DND-41 (cell line): ENCODE data around the gene ARID3C.

ENCODE experiments used
- ATAC-seq: fragments of 200-7000 bp; cut with Tn5 transposase; 3 replicates; pipeline ENCODE4 v1.9.1; 2021; ENCODE audit warnings: low read depth; ENCODE audit not compliant: insufficient read depth
- DNase-seq: peaks from one replicate; pipeline ENCODE4 v3.0.0-alpha.2; 2020
- H2AFZ ChIP-seq: 2 replicates; pipeline ENCODE4 v1.6.0; 2012; ENCODE audit warnings: low read depth, low read length
- H3K27ac ChIP-seq: 2 replicates; pipeline ENCODE4 v1.5.1; 2012; ENCODE audit warnings: low read length, inconsistent platforms
- H3K27me3 ChIP-seq: fragments of 200-600 bp; sonication (generic); 2 replicates; pipeline ENCODE4 v1.6.0; 2012; ENCODE audit warnings: low read length, mild to moderate bottlenecking, inconsistent platforms; ENCODE audit not compliant: insufficient read depth, poor library complexity
- H3K36me3 ChIP-seq: 2 replicates; pipeline ENCODE4 v1.5.1; 2012; ENCODE audit warnings: low read length, inconsistent platforms; ENCODE audit not compliant: insufficient read depth
- H3K4me1 ChIP-seq: 2 replicates; pipeline ENCODE4 v1.5.1; 2012; ENCODE audit warnings: mild to moderate bottlenecking, low read length; ENCODE audit not compliant: insufficient read depth
- H3K4me2 ChIP-seq: 2 replicates; pipeline ENCODE4 v1.6.0; 2012; ENCODE audit warnings: mild to moderate bottlenecking, moderate library complexity, low read length, inconsistent platforms; ENCODE audit not compliant: insufficient read depth
- H3K4me3 ChIP-seq, 2 experiments: fragments of 200-600 bp in 1 of 2; shearing (Covaris generic) in 1 of 2; 2 replicates each; pipeline ENCODE4 v1.5.1; 2012 to 2016; ENCODE audit warnings: inconsistent platforms in 2 of 2, low read length in 2 of 2, mild to moderate bottlenecking in 2 of 2, low read depth in 1 of 2, moderate library complexity in 1 of 2
- H3K79me2 ChIP-seq: 2 replicates; pipeline ENCODE4 v1.6.0; 2012; ENCODE audit warnings: low read length, inconsistent platforms; ENCODE audit not compliant: insufficient read depth
- H3K9ac ChIP-seq: 2 replicates; pipeline ENCODE4 v1.6.0; 2012; ENCODE audit warnings: low read depth, mild to moderate bottlenecking, inconsistent platforms, low read length, moderate library complexity
- H3K9me3 ChIP-seq: 2 replicates; pipeline ENCODE4 v1.5.1; 2012; ENCODE audit warnings: low read length, moderate library complexity, mild to moderate bottlenecking, inconsistent platforms; ENCODE audit not compliant: insufficient read depth, severe bottlenecking
- H4K20me1 ChIP-seq: 2 replicates; pipeline ENCODE4 v1.6.0; 2012; ENCODE audit warnings: low read length; ENCODE audit not compliant: insufficient read depth
- EZH2 ChIP-seq: IDR thresholded peaks from 3 replicates; pipeline ENCODE4 v1.6.1; 2012; ENCODE audit warnings: borderline replicate concordance, low read depth, mild to moderate bottlenecking, moderate library complexity, low read length, inconsistent platforms; ENCODE audit not compliant: severe bottlenecking
- TF ChIP-seq, protein P1 (sequence below): IDR thresholded peaks from 2 replicates; pipeline ENCODE4 v1.5.1; 2012; ENCODE audit warnings: borderline replicate concordance, low read length, moderate library complexity, mild to moderate bottlenecking; ENCODE audit not compliant: poor library complexity, severe bottlenecking; ENCODE audit errors: extremely low read depth

ARID3C gene

GRCh38 chr9:34665381-34666250 lies 36.8 kb upstream of the ARID3C start:
- Histone ChIP-seq H3K27me3 (peaks cover 6% of the 10 kb centered on the region), H3K9me3 (no peaks in the 10 kb centered on the region), H3K4me3 (no peak overlapping the region), H3K4me1 (peaks cover 21% of the 10 kb centered on the region), H2AFZ (no peak overlapping the region), H3K27ac (no peak overlapping the region), H3K9ac (no peak overlapping the region), H3K79me2 (no peaks in the 10 kb centered on the region), H3K4me2 (no peak overlapping the region), H4K20me1 (no peaks in the 10 kb centered on the region), H3K36me3 (no peaks in the 10 kb centered on the region)
- ATAC-seq = no peak
- no peak for DNase-seq
- TF ChIP-seq EZH2 = no peak
- TF ChIP-seq, protein P1, sequence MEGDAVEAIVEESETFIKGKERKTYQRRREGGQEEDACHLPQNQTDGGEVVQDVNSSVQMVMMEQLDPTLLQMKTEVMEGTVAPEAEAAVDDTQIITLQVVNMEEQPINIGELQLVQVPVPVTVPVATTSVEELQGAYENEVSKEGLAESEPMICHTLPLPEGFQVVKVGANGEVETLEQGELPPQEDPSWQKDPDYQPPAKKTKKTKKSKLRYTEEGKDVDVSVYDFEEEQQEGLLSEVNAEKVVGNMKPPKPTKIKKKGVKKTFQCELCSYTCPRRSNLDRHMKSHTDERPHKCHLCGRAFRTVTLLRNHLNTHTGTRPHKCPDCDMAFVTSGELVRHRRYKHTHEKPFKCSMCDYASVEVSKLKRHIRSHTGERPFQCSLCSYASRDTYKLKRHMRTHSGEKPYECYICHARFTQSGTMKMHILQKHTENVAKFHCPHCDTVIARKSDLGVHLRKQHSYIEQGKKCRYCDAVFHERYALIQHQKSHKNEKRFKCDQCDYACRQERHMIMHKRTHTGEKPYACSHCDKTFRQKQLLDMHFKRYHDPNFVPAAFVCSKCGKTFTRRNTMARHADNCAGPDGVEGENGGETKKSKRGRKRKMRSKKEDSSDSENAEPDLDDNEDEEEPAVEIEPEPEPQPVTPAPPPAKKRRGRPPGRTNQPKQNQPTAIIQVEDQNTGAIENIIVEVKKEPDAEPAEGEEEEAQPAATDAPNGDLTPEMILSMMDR = no peak

- ATAC-seq (no peak), DNase-seq (no peak)
- no peak for TF ChIP-seq EZH2
- TF ChIP-seq, protein P1 = no peak
- Histone ChIP-seq H3K9me3 (no peaks in the 10 kb centered on the region), H4K20me1 (no peaks in the 10 kb centered on the region), H3K4me3 (no peak overlapping the region), H3K9ac (no peak overlapping the region), H2AFZ (no peak overlapping the region), H3K27me3 (peaks cover 3% of the 10 kb centered on the region), H3K4me1 (peaks cover 21% of the 10 kb centered on the region), H3K4me2 (no peak overlapping the region), H3K36me3 (no peaks in the 10 kb centered on the region), H3K79me2 (no peaks in the 10 kb centered on the region), H3K27ac (no peak overlapping the region)
Observed at GRCh38 chr9:34665067-34665380, 36.2 kb upstream of the ARID3C start.

DNA sequence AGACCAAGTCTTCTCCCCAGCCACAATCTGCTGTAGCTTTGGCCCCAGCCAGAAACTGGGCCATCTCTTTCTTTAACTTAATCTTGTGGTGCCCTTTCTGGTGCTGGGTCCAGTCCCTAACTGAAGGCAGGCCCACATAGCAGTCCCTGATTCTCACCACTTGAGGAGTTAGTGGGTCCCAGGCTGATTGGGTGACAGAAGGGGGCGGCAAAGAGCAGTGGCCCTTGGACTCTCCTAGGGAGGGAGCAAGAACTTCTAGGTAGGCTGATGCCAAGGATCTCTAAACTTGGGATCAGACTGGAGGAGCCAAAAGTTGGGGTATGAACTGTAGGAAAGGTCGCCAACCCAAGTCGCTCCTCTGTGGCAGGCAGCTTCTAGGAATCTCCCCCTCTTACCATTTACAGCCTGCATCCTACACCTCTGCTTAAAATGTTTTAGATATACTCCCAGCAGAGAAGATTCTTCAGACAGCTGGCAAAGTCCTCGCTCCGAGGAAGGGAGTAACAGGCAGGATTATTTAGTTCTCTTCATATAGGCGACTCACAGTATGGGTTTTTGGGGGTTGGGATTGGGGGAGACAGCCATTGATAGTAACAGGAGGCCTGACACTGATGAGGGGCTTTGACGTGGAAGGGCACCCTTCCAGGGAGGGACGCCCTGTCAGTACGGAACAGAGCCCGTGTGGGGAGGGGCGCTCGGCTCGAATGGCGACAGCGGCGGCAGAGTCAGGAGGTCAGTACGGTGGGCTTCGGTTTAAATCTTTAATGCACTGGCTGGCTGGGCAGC lies 35.6 kb upstream of the ARID3C start:
- H2AFZ ChIP-seq = no peak overlapping the region
- H3K9ac ChIP-seq = no peak overlapping the region
- ATAC-seq = peak; percentile 73
- H4K20me1 ChIP-seq = no peaks in the 10 kb centered on the region
- peak; percentile 50 for DNase-seq
- no peak overlapping the region for H3K4me3 ChIP-seq
- no peaks in the 10 kb centered on the region for H3K36me3 ChIP-seq
- no peak overlapping the region for H3K27ac ChIP-seq
- no peak overlapping the region for H3K4me2 ChIP-seq
- H3K79me2 ChIP-seq = no peaks in the 10 kb centered on the region
- H3K27me3 ChIP-seq = peaks cover 3% of the 10 kb centered on the region
- H3K9me3 ChIP-seq = no peaks in the 10 kb centered on the region
- TF ChIP-seq EZH2 = no peak
- TF ChIP-seq, protein P1 = peak; percentile 74
- H3K4me1 ChIP-seq = peaks cover 21% of the 10 kb centered on the region
